Measurements from ENCODE around the gene ANKRD13B.

ANKRD13B gene

DNA sequence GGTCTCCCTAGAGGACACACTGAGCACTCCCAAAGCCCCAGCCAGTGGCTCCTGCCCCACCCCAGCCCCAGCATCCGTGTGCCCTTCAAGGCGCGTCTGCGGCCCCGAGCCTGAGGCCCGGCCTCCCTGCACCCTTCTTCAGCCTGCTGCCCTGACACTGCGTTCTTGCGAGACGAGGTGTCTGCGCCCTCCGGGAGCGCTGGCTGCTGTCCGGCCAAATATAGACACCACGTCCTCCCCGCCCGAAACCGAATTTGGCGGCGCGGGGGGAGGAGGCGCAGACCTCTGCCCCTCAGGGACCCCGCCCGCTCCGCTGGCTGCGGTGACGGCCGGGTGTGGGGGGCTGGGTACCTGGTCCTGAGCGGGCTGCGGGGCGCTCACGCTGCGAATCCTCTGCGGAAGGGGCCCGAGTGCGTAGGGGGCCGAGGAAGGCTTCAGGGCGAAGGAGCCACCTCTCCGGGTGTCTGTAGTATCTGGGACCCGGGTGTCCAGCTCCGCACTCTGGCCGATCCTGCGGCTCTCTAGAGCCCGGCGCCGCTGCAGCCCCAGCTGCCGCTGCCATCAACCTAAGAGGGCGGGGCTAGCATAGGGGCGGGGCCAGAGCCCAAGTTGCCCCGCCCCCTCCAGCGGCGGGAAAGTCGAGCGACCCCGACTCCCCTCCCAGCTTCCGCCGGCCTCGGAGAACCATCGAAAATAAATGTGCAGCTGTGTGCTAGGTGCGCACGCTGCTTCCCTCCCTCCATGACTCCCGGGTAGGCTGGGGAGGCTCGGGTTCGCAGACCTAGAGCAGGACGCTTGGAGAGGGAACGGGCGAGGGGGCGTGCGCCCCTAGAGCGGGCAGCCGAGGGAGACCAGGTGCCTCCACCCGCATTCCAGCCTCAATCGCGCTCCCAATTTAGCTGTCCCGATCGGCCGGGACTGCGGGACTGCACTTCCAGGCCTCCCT lies 29.7 kb downstream of the ANKRD13B start, which contains the start of gene CORO6:
CORO6 (minus strand) TSS at position 576 of the 946 bp plus-strand sequence. CDS start 1,491 bp downstream, outside the sequence.
- no peaks in the 10 kb centered on the region for H3K9me3 ChIP-seq (ENCODE audit: control insufficient read depth, low read length)
- H3K27ac ChIP-seq (ENCODE audit: low read depth, low read length, severe bottlenecking): no peak within 1 kb of the TSS
- H3K4me3 ChIP-seq (ENCODE audit: extremely low read depth, insufficient read depth, low read length, poor library complexity, severe bottlenecking): peak within 1 kb of the TSS; percentile 65
- H3K36me3 ChIP-seq (ENCODE audit: control insufficient read depth, insufficient read depth, low read length): peaks cover 9% of the 10 kb centered on the region
- H3K4me1 ChIP-seq (ENCODE audit: control insufficient read depth, insufficient read depth, low read length, poor library complexity, severe bottlenecking): peaks cover 10% of the 10 kb centered on the region
- 2% methylated on average over 59 to 70 of the region's 77 CpGs for WGBS, 2 experiments (ENCODE audit: insufficient coverage in 2 of 2)

DNA sequence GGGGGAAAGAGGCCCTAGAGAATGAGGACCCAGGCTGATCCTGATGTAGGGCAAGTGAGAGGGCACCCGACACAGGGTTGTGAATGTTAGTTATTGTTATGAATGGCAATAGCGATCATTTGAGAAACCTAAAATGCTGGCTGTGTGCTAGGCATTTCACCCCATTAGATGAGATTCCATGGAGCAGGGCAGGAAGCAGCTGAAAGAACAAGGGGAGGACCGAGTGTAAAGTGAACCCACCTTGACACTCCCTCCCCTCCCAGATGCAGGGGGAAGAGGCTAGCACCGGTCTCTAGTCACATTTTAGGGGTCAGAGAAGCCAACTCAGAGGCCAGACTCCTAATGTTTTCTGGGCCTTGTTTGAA lies 30.3 kb downstream of the ANKRD13B start:
- Histone ChIP-seq H3K4me1 (ENCODE audit: control insufficient read depth, insufficient read depth, low read length, poor library complexity, severe bottlenecking) (peaks cover 10% of the 10 kb centered on the region), H3K9me3 (ENCODE audit: control insufficient read depth, low read length) (no peaks in the 10 kb centered on the region), H3K4me3 (ENCODE audit: extremely low read depth, insufficient read depth, low read length, poor library complexity, severe bottlenecking) (peak overlapping the region; percentile 65), H3K36me3 (ENCODE audit: control insufficient read depth, insufficient read depth, low read length) (peaks cover 9% of the 10 kb centered on the region), H3K27ac (ENCODE audit: low read depth, low read length, severe bottlenecking) (no peak overlapping the region)
- 49 to 57% methylated on average over 1 to 3 of the region's 4 CpGs for WGBS, 2 experiments (ENCODE audit: insufficient coverage in 2 of 2)

DNA sequence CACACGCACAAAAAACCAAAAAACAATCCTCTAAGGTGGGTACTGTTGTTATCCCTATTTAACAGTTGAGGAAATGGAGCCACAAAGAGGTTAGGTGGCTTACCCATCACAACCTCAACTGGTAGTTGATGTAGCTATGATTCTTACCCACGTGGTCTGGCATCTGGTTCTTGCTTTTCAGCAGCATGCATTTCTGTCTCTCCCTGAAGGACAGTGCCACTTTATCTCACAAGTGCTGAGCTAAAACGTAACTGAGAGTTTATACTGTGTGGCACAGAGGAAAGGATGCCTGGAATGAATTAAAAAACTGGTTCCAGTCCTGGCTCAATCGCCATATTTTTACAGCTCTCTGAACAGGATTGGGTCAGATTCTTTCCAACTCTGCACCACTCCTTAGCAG lies 31.7 kb downstream of the ANKRD13B start:
- WGBS, 2 experiments (ENCODE audit: insufficient coverage in 2 of 2): 91 to 93% methylated on average over 2 to 3 of the region's 4 CpGs
- Histone ChIP-seq H3K4me3 (ENCODE audit: extremely low read depth, insufficient read depth, low read length, poor library complexity, severe bottlenecking) (no peak overlapping the region), H3K9me3 (ENCODE audit: control insufficient read depth, low read length) (no peaks in the 10 kb centered on the region), H3K36me3 (ENCODE audit: control insufficient read depth, insufficient read depth, low read length) (peaks cover 9% of the 10 kb centered on the region), H3K27ac (ENCODE audit: low read depth, low read length, severe bottlenecking) (no peak overlapping the region), H3K4me1 (ENCODE audit: control insufficient read depth, insufficient read depth, low read length, poor library complexity, severe bottlenecking) (peaks cover 4% of the 10 kb centered on the region)

DNA sequence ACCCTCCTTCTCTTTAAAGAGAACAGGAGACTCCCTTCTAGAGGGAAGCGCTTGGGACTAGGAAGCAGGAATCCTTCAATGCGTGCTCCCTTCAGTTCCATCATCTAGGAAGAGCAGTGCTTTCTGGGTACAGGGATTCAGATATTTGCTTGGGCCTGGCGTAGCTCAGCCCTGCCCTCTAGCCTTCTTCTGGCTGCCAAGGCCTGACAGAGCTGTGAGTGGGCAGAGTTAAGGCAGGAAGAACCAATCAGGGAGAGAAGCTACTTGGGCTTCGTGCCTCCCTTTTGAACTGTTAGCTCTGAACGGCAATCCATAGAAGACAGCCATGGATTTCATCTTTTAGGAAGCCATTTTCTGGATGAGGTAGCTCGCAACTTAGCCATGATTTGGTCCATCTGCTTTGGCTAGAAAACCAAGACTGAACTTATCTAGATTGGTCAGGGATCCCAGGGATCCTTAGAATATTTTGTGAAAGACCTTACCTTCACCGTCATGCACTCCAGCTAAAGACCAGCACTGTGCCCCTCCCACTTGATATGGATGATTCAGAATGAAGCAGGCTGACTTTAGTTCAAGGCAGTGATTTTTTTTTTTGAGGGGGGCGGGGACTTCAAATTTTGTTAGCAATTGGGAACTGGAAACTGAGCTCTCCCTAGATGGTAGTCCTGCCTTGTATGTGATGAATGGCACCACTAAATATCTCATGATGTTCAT lies 32.3 kb downstream of the ANKRD13B start:
- H3K27ac ChIP-seq (ENCODE audit: low read depth, low read length, severe bottlenecking): no peak overlapping the region
- no peaks in the 10 kb centered on the region for H3K9me3 ChIP-seq (ENCODE audit: control insufficient read depth, low read length)
- H3K4me3 ChIP-seq (ENCODE audit: extremely low read depth, insufficient read depth, low read length, poor library complexity, severe bottlenecking): no peak overlapping the region
- 89 to 90% methylated on average over 7 to 8 of the region's 8 CpGs for WGBS, 2 experiments (ENCODE audit: insufficient coverage in 2 of 2)
- H3K4me1 ChIP-seq (ENCODE audit: control insufficient read depth, insufficient read depth, low read length, poor library complexity, severe bottlenecking): no peaks in the 10 kb centered on the region
- peaks cover 15% of the 10 kb centered on the region for H3K36me3 ChIP-seq (ENCODE audit: control insufficient read depth, insufficient read depth, low read length)

DNA sequence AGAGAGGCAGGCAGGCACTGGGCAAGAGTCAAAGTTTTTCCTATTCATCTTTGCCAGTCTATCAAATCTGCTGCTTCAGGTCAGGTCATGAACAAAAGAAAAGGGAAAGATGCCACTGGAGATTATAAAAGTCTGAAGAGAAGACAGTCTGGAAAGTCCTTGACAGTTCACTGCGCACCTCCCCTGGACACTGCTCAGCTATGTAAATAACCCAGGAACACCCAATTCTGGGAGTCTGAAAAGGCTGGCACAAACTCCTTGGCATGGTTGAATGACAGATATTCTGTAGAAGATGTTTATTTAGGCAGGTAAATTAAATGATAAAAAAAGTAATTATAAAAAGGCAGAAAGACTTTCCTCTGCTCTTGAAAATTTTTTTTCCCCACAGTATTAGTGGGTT lies 35.0 kb downstream of the ANKRD13B start:
- no peak overlapping the region for H3K4me3 ChIP-seq (ENCODE audit: extremely low read depth, insufficient read depth, low read length, poor library complexity, severe bottlenecking)
- H3K4me1 ChIP-seq (ENCODE audit: control insufficient read depth, insufficient read depth, low read length, poor library complexity, severe bottlenecking): no peaks in the 10 kb centered on the region
- H3K36me3 ChIP-seq (ENCODE audit: control insufficient read depth, insufficient read depth, low read length): peaks cover 42% of the 10 kb centered on the region
- WGBS, 2 experiments (ENCODE audit: insufficient coverage in 2 of 2): no CpG with 5 or more reads among the region's 1 CpG
- no peak overlapping the region for H3K27ac ChIP-seq (ENCODE audit: low read depth, low read length, severe bottlenecking)
- H3K9me3 ChIP-seq (ENCODE audit: control insufficient read depth, low read length): no peaks in the 10 kb centered on the region

DNA sequence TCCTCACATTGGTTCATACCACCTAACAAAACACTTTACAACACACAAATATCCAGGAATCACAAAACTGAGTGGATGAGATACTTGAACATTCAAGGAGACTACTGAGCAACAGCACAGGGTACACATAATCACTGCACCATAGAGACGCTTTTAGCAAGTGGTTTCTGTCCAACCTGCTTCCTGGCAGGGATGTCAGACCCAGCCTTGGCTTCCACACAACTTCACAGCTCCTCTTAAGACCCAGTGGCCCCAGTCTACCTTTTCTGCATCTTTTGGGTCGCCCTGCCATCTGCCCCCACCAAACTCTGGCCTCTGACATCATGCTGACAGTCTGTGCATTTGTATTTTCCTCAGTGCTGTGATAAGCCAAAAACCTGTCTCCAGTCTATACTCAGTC lies 35.7 kb downstream of the ANKRD13B start:
- Histone ChIP-seq H3K36me3 (ENCODE audit: control insufficient read depth, insufficient read depth, low read length) (peaks cover 47% of the 10 kb centered on the region), H3K9me3 (ENCODE audit: control insufficient read depth, low read length) (no peaks in the 10 kb centered on the region), H3K4me3 (ENCODE audit: extremely low read depth, insufficient read depth, low read length, poor library complexity, severe bottlenecking) (no peak overlapping the region), H3K4me1 (ENCODE audit: control insufficient read depth, insufficient read depth, low read length, poor library complexity, severe bottlenecking) (no peaks in the 10 kb centered on the region), H3K27ac (ENCODE audit: low read depth, low read length, severe bottlenecking) (no peak overlapping the region)
- WGBS, 2 experiments (ENCODE audit: insufficient coverage in 2 of 2): 82 to 88% methylated on average over 2 of the region's 2 CpGs

DNA sequence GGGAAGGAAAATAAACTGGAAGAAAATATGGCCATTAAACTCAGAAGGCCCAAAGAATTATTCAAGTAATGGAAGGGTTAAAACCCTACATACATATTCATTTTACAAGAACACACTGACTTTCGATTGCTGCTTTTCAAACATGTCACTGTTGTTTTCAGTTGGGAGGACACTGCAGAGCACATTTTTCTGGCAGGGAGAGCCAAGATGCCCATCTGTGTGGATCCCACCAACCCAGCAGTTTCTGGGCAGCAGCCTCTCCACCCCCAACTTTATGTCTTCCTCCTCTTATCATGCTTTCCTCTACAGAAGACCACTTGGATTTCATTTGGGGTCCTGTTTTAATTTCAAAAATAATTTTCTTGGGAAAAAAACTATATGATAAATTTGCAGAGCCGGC lies 36.9 kb downstream of the ANKRD13B start:
- Histone ChIP-seq H3K27ac (ENCODE audit: low read depth, low read length, severe bottlenecking) (no peak overlapping the region), H3K36me3 (ENCODE audit: control insufficient read depth, insufficient read depth, low read length) (peaks cover 56% of the 10 kb centered on the region), H3K9me3 (ENCODE audit: control insufficient read depth, low read length) (no peaks in the 10 kb centered on the region), H3K4me1 (ENCODE audit: control insufficient read depth, insufficient read depth, low read length, poor library complexity, severe bottlenecking) (no peaks in the 10 kb centered on the region), H3K4me3 (ENCODE audit: extremely low read depth, insufficient read depth, low read length, poor library complexity, severe bottlenecking) (no peak overlapping the region)
- 81 to 83% methylated on average over 2 of the region's 2 CpGs for WGBS, 2 experiments (ENCODE audit: insufficient coverage in 2 of 2)

DNA sequence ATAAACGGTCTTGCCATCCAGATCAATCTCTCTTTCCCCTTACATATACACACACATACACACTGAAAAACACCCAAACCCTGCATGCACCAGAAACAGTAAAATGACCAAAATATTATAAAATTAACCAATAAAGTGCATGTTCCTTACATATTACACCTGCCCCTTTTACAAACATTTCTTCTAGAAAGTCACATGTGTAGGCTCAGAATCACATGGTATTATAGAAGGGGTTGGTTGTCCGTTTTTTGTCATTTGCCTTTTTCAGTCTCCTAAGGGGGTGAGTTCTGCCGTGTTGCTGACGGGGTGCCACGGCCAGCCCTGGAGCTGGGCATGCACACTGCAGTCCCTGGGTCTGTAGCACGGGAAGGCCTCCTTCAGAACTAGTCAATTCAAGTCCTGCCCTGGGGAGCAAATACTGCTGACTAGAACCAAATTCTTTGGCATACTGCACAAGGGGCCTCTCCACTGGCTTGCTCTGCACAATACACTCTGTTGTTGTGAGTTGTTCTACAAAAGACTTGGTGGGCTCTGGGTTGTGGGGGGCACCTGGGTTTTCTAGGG lies 37.8 kb downstream of the ANKRD13B start:
- peaks cover 64% of the 10 kb centered on the region for H3K36me3 ChIP-seq (ENCODE audit: control insufficient read depth, insufficient read depth, low read length)
- WGBS, 2 experiments (ENCODE audit: insufficient coverage in 2 of 2): 90 to 100% methylated on average over 4 to 5 of the region's 6 CpGs
- H3K27ac ChIP-seq (ENCODE audit: low read depth, low read length, severe bottlenecking): no peak overlapping the region
- H3K4me3 ChIP-seq (ENCODE audit: extremely low read depth, insufficient read depth, low read length, poor library complexity, severe bottlenecking): no peak overlapping the region
- H3K4me1 ChIP-seq (ENCODE audit: control insufficient read depth, insufficient read depth, low read length, poor library complexity, severe bottlenecking): no peaks in the 10 kb centered on the region
- H3K9me3 ChIP-seq (ENCODE audit: control insufficient read depth, low read length): no peaks in the 10 kb centered on the region

DNA sequence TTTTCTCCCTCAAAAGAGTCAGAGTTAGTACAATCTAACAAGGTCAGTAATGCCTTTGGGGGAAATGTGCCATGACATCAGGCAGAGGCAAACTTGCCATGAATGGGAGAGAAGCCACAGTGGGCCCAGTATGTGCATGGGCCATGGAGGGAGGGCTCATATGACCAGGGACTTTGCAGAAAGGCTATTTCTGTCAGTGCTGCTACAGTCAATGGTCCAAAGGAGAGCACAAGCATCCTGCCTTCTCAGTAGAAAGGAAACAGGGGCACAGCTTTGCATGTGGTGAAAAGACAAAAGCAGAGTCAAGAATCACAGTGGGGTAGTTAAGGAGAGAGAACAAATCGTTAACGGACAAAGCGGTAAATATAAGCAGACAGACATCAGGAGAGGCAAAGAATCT lies 41.0 kb downstream of the ANKRD13B start:
- Histone ChIP-seq H3K4me3 (ENCODE audit: extremely low read depth, insufficient read depth, low read length, poor library complexity, severe bottlenecking) (no peak overlapping the region), H3K27ac (ENCODE audit: low read depth, low read length, severe bottlenecking) (no peak overlapping the region), H3K36me3 (ENCODE audit: control insufficient read depth, insufficient read depth, low read length) (peaks cover 74% of the 10 kb centered on the region), H3K9me3 (ENCODE audit: control insufficient read depth, low read length) (no peaks in the 10 kb centered on the region), H3K4me1 (ENCODE audit: control insufficient read depth, insufficient read depth, low read length, poor library complexity, severe bottlenecking) (peaks cover 6% of the 10 kb centered on the region)
- 92% methylated on average over 3 of the region's 3 CpGs; no CpG with 5 or more reads in 1 of the 2 experiments for WGBS, 2 experiments (ENCODE audit: insufficient coverage in 2 of 2)

DNA sequence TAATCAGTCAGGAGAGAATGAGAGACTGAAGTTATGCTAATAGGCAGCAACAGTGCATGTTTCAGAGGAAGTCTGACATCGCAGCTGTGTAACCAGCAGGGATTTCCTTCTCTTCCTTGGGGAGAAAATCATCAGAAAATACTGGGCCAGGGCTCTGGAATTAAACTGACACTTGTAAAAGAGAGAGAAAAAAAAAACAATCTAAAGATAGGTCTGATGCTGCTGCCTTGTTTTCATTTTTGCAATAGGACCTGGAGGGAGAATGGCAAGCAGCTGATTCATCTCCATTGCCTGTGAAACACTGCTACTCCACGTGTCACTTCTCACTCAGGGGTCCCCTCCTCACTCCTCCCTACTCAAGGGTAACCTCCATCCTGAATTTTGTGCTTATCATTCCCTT lies 47.5 kb downstream of the ANKRD13B start:
- Histone ChIP-seq H3K4me3 (ENCODE audit: extremely low read depth, insufficient read depth, low read length, poor library complexity, severe bottlenecking) (no peak overlapping the region), H3K4me1 (ENCODE audit: control insufficient read depth, insufficient read depth, low read length, poor library complexity, severe bottlenecking) (peaks cover 32% of the 10 kb centered on the region), H3K27ac (ENCODE audit: low read depth, low read length, severe bottlenecking) (peak overlapping the region; percentile 52), H3K9me3 (ENCODE audit: control insufficient read depth, low read length) (no peaks in the 10 kb centered on the region), H3K36me3 (ENCODE audit: control insufficient read depth, insufficient read depth, low read length) (peaks cover 28% of the 10 kb centered on the region)
- 46 to 55% methylated on average over 2 of the region's 2 CpGs for WGBS, 2 experiments (ENCODE audit: insufficient coverage in 2 of 2)
